T-helper 2 cell treated with Interferon-gamma antibody and Interleukin-4, amounts not matched to agents 5 μg/mL and 100 μg/mL, for 36 hours (primary cell): ENCODE data around the gene DGKE.

Experiments used
- DNase-seq: peaks from one replicate; pipeline ENCODE4 v3.0.0; 2021; ENCODE audit warnings: low spot score
- H3K27ac Mint-ChIP-seq: one replicate; pipeline ENCODE4 v1.8.0; 2021; ENCODE audit warnings: mild to moderate bottlenecking, mixed read lengths
- H3K27me3 Mint-ChIP-seq: one replicate; pipeline ENCODE4 v1.8.0; 2021; ENCODE audit warnings: low read depth, mixed read lengths
- H3K36me3 Mint-ChIP-seq: one replicate; pipeline ENCODE4 v1.8.0; 2021; ENCODE audit warnings: low read depth, mixed read lengths
- H3K4me1 Mint-ChIP-seq: one replicate; pipeline ENCODE4 v1.8.0; 2021; ENCODE audit warnings: low read depth, mixed read lengths
- H3K4me3 Mint-ChIP-seq: one replicate; pipeline ENCODE4 v1.8.0; 2022; ENCODE audit warnings: mild to moderate bottlenecking, moderate library complexity, mixed read lengths
- H3K9me3 Mint-ChIP-seq: one replicate; pipeline ENCODE4 v1.8.0; 2021; ENCODE audit warnings: mixed read lengths

DGKE gene

DNA sequence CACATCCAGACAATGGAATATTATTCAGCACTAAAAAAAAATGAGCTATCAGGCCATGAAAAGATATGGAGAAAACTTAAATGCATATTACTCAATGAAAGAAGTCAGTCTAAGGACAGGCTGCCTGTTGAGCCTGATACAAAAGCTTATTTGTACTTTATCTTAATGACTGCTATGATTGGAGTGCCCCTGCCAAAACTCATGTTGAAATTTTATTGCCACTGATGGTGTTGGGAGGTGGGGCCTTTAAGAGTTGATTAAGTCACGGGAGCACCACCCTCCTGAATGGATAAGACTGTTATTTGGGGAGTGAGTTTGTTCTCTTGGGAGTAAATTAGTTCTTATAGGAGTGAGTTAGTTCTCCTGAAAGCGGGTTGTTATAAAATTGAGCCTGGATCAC, 10.1 kb upstream of the DGKE start:
- Mint-ChIP-seq H3K27me3 (no peaks in the 10 kb centered on the region), H3K36me3 (peaks cover 5% of the 10 kb centered on the region), H3K4me1 (peaks cover 10% of the 10 kb centered on the region), H3K9me3 (no peaks in the 10 kb centered on the region), H3K4me3 (no peak overlapping the region), H3K27ac (no peak overlapping the region)
- DNase-seq = no peak

DNA sequence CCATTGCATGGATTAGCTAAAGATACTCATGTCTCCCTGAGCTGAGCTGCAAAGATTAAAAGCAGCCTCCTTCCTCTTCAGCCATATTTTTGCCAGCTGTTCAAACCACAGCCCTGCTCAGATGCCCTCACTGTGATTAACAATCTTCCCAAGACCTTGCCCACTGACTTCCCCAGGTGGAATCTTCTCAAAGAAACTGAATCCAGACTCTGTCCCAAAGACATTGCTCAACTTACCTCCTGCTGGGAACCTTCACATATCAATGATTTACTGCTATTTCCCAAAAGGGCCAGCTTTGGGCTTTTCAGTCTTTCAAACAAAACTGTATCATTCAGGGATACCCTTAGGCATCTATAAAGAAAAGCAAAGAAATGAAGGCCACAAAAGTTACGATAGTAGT, 9.4 kb upstream of the DGKE start:
- no peaks in the 10 kb centered on the region for H3K27me3 Mint-ChIP-seq
- peaks cover 9% of the 10 kb centered on the region for H3K36me3 Mint-ChIP-seq
- no peaks in the 10 kb centered on the region for H3K9me3 Mint-ChIP-seq
- H3K4me3 Mint-ChIP-seq = no peak overlapping the region
- H3K27ac Mint-ChIP-seq = no peak overlapping the region
- H3K4me1 Mint-ChIP-seq = peaks cover 7% of the 10 kb centered on the region
- DNase-seq = no peak

DNA sequence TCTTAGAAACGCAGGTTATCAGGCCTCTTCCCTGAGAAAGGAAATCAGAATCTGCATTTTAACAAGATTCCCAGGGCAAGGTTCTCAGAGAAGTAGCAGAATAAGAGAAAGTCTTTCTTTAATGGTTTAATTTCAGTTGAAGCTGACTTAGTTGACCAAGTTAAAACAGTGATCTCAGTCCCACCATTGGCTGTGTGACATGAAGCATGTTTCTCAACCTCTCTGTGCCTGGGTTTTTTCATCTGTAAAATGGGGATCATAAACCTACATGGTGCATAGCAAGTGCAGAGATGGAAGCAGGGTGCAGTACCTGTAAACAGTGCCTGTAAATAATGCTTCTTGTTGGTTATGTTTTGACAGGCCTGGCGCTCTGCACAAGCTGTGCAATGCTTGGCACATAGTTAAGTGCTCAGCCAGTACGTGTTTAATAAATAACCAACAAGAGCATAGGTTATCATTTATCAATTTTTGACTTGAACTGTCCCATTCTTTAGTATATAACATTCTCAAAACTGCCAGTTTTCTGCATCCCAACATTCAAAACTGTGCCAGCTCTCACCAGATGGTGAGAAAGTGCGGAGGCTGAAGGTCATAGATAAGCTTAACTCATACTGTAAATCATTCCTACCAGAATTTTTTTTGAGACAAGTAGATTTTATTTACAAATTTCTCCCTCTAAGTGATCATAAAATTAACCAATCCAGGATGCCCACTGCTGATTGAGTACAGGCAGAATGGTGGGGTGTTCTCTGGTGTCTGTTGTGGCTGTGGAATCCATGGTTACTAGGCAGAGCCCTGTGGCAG, 7.1 kb upstream of the DGKE start:
- peaks cover 22% of the 10 kb centered on the region for H3K36me3 Mint-ChIP-seq
- no peaks in the 10 kb centered on the region for H3K9me3 Mint-ChIP-seq
- H3K27me3 Mint-ChIP-seq = no peaks in the 10 kb centered on the region
- peaks cover 8% of the 10 kb centered on the region for H3K4me1 Mint-ChIP-seq
- no peak overlapping the region for H3K4me3 Mint-ChIP-seq
- no peak for DNase-seq
- H3K27ac Mint-ChIP-seq = no peak overlapping the region

DNA sequence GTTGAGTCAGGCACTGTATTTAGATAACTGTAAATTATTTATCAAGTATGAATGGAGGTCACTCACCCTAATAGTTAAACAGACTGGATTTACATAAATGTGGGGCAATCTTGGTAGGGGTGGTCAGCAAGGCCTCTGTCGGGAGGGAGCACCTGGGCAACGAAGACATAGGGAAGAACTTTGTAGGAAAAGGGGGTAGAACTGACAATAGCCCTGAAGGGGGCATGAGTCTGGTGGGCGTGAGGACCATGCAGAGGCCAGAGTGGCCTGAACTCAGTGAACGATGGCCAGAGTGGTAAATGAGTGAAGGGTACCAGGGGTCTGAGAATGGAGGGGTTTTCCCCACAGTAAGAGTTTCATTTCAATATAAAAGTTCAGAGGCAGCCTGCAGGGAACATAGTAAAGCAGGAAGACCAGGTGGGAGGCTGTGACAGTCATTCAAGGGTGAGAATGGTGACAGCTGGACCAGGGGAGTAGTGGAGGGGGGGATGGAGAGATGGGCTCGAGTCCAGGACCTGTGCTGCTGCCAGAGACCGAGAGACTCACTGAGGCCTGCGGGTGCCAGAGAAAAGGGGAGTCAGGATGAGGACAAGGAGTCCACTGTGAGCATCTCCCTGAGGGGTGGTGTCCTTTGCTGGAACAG, 3.1 kb upstream of the DGKE start:
- no peak for DNase-seq
- H3K9me3 Mint-ChIP-seq = no peaks in the 10 kb centered on the region
- H3K27me3 Mint-ChIP-seq = no peaks in the 10 kb centered on the region
- H3K4me1 Mint-ChIP-seq = peaks cover 12% of the 10 kb centered on the region
- H3K36me3 Mint-ChIP-seq = peaks cover 29% of the 10 kb centered on the region
- H3K4me3 Mint-ChIP-seq = peak overlapping the region; percentile 88
- H3K27ac Mint-ChIP-seq = no peak overlapping the region

DNA sequence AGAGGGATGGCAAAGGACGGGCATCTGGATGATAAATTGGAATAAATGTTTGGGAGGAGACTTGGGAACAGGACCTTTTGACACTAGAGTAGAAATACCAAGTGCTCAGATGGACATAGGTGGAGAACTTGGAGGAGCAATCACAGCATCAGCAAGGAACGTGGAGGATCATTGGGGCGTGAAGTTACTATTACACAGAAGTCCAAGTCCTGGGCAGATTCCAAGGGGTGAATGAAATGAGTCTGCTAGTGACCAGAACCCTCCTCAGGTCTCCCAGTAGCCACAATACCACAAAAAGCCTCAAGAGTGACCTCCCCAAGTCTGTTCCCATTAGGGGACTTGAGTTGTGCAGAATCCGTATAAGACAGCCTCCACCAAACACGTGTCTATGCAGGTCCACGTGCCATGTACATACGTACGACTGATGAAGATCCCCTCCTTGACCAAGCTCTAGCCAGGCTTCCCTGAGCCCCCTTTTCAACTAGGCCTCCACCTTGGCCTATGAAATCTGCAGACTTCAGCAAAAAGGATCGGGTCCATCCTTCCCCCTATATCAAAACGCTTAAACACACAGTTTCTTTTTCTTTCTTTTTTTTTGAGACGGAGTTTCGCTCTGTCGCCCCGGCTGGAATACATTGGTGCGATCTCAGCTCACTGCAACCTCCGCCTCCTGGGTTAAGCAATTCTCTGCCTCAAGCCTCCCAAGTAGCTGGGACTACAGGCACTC, 2.4 kb upstream of the DGKE start:
- Mint-ChIP-seq H3K27me3 (no peaks in the 10 kb centered on the region), H3K36me3 (peaks cover 32% of the 10 kb centered on the region), H3K9me3 (no peaks in the 10 kb centered on the region), H3K27ac (no peak overlapping the region), H3K4me1 (peaks cover 14% of the 10 kb centered on the region), H3K4me3 (peak overlapping the region; percentile 88)
- no peak for DNase-seq

DNA sequence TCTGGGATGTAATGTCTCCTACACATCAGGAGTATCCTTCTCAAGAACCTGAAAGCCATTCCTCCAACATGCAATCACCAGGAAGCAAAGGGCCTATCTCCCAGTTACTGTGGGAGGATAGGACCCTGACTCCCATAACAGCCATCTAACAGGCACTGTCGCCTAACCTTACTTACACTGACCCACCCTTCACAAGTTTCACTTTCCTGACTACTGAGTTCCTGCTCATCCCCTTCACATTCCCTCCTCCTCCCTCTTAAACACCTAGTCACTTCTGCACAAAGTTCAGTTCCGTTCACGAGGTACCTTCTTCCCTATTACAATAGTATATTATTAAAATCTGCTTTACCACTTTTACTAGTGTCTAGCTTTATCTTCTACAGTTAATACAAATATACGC, 1.5 kb upstream of the DGKE start:
- H3K4me3 Mint-ChIP-seq = peak overlapping the region; percentile 88
- peaks cover 21% of the 10 kb centered on the region for H3K4me1 Mint-ChIP-seq
- no peak for DNase-seq
- H3K27ac Mint-ChIP-seq = peak overlapping the region; percentile 62
- no peaks in the 10 kb centered on the region for H3K9me3 Mint-ChIP-seq
- peaks cover 35% of the 10 kb centered on the region for H3K36me3 Mint-ChIP-seq
- H3K27me3 Mint-ChIP-seq = no peaks in the 10 kb centered on the region

DNA sequence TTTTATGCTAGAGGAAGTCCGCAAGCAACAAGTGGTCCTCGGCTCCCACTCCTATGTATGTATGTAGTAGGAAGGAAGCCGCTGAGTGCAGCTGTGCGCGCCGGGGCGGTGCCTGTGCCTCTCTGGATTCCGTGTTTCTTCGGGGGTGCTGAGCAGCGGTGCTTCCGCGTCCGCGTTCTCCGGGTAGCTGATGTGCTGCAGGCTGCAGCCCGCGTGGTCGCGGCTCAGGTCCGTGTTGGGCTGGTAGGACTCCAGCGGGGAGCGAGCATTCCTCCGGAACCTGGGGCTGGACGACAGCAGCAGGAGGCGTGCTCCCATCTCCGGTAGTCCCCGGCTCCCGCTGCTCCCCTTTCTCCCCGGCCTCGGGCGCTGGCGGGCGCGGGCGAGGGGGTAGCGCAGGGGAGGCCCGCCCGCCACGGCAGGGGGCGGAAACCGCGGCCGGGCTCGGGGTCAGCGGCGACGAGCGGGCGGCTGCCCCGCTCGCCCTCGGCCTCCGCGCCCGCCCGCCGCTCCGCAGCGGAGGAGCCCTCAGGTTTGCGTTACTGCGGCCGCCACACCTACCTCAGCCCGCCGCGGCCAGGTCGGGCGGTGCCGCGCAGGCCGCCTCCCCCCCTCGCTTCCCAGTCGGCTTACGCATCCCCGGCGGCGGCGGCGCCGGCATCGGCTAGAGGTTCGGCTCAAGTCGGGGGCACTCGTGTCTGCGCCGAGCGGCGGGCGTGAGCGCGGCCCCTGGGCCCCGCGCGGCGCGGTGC, 718 bp upstream of the DGKE start:
- peak; percentile 62 for DNase-seq
- Mint-ChIP-seq H3K27ac (peak overlapping the region; percentile 83), H3K9me3 (no peaks in the 10 kb centered on the region), H3K4me3 (peak overlapping the region; percentile 88), H3K4me1 (peaks cover 26% of the 10 kb centered on the region), H3K36me3 (peaks cover 36% of the 10 kb centered on the region), H3K27me3 (no peaks in the 10 kb centered on the region)

DNA sequence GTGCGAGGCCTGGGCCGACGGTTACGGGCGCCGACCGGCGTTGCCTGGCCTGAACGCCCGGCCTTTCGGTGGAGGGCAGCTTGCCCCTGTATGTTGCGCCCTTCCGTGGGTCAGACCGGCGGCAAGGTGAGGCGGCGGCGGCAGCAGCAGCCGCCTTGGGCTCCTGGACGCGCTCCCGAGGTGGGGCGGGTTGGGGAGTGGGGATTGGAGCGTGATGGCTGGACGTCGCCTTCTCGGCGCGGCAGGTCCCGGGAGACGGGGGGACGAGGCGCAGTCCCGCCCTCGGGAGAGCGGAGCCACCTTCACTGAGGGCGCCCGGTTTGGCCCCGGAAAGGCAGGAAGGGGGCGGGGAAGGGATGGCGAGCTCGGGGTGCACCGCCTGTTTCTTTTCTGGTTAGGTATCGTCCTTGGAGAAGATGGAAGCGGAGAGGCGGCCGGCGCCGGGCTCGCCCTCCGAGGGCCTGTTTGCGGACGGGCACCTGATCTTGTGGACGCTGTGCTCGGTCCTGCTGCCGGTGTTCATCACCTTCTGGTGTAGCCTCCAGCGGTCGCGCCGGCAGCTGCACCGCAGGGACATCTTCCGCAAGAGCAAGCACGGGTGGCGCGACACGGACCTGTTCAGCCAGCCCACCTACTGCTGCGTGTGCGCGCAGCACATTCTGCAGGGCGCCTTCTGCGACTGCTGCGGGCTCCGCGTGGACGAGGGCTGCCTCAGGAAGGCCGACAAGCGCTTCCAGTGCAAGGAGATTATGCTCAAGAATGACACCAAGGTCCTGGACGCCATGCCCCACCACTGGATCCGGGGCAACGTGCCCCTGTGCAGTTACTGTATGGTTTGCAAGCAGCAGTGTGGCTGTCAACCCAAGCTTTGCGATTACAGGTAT, 671 bp downstream of the DGKE start:
- H3K4me3 Mint-ChIP-seq = peak overlapping the region; percentile 93
- H3K9me3 Mint-ChIP-seq = no peaks in the 10 kb centered on the region
- no peaks in the 10 kb centered on the region for H3K27me3 Mint-ChIP-seq
- H3K27ac Mint-ChIP-seq = peak overlapping the region; percentile 89
- peaks cover 32% of the 10 kb centered on the region for H3K36me3 Mint-ChIP-seq
- peak; percentile 65 for DNase-seq
- peaks cover 35% of the 10 kb centered on the region for H3K4me1 Mint-ChIP-seq

DNA sequence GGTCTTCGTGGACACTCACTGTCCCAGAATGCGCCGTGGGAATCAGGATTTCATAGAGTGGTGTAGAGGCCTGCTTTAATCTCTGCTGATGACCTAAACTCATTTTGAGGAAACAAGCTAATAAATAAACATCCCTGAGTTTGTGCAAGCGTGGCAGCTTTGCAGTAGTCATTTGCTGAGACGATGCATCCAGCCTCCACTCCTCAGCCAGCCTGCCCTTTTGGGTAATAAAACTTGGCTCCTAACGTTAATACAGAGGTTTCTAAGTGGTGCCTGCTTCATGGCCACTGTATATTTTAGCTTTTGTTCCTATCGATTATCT, 1.3 kb downstream of the DGKE start:
- H3K4me1 Mint-ChIP-seq = peaks cover 35% of the 10 kb centered on the region
- peak overlapping the region; percentile 93 for H3K4me3 Mint-ChIP-seq
- no peaks in the 10 kb centered on the region for H3K9me3 Mint-ChIP-seq
- peaks cover 32% of the 10 kb centered on the region for H3K36me3 Mint-ChIP-seq
- no peaks in the 10 kb centered on the region for H3K27me3 Mint-ChIP-seq
- peak overlapping the region; percentile 89 for H3K27ac Mint-ChIP-seq
- no peak for DNase-seq

DNA sequence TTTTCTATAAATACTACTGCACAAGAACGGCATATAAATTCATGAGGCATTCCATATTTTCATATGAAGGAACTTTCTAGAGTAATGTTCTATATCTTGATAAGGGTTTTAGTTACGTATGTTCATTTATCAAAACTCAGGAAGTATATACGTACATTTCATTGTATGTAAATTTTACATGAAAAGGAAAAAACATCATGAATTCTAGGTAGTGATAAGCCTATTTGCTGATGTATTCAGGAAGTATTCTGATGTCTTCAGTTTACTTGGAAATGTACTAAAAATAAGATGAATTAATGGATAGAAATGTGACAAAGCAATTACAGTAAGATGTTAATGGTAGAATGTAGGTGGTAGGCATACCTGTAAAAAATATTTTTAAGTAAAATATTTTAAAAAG, 4.7 kb downstream of the DGKE start:
- Mint-ChIP-seq H3K9me3 (no peaks in the 10 kb centered on the region), H3K4me3 (no peak overlapping the region), H3K36me3 (peaks cover 24% of the 10 kb centered on the region), H3K27me3 (no peaks in the 10 kb centered on the region), H3K27ac (no peak overlapping the region), H3K4me1 (peaks cover 27% of the 10 kb centered on the region)
- no peak for DNase-seq

DNA sequence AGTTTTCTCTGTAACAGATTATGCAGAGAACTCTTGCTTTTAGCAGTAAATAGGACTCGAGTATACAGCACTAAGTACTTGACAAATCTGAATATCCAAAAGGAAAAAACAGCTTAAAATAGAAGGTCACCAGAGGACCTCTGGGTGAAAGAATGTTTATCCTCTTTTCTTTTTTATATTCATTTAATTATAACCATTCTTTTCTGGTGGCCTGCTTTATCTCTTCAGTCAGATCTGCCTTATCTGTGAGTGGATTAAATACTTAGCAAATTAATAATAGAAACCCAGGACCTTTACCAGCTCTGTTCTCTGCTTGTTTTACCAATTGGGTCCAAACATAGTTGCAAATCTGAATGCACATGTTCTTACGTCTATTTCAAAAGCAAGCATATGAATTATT, 8.6 kb downstream of the DGKE start:
- Mint-ChIP-seq H3K27ac (no peak overlapping the region), H3K4me3 (no peak overlapping the region), H3K9me3 (no peaks in the 10 kb centered on the region), H3K27me3 (no peaks in the 10 kb centered on the region), H3K36me3 (peaks cover 15% of the 10 kb centered on the region), H3K4me1 (peaks cover 17% of the 10 kb centered on the region)
- DNase-seq = no peak

DNA sequence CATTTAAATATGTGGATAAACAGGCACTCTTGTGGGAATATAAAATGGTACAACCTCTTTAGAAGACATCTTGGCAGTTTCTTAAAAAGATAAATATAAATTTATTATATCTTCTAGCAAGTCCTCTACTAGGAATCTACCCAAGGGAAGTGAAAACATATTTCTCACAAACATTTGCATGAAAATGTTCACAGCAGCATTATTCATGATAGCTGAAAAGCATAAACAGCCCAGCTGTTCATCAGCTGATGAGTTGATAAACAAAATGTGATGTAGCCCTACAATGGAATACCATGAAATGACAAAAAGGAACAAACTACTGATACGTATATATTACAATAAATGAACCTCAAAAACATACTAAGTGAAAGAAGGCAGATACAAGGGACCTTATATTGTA, 12.0 kb downstream of the DGKE start:
- Mint-ChIP-seq H3K27me3 (no peaks in the 10 kb centered on the region), H3K4me1 (peaks cover 4% of the 10 kb centered on the region), H3K4me3 (no peak overlapping the region), H3K9me3 (no peaks in the 10 kb centered on the region), H3K27ac (no peak overlapping the region), H3K36me3 (peaks cover 30% of the 10 kb centered on the region)
- DNase-seq = no peak

DNA sequence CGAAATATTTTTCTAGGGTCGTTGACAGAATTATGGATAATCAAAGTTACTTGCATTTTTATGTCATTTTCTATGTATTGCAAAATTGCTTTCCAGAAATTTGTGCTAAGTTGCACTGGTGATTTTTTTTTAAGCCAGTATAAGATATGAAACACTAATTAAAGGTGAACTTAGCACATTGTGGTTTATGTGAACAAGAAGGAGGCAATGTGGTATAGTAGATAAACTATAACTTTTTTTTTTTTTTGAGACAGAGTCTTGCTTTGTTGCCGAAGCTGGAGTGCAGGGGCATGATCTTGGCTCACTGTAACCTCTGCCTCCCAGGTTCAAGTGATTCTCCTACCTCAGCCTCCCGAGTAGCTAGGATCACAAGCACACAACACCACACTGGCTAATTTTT, 13.2 kb downstream of the DGKE start:
- H3K4me1 Mint-ChIP-seq = peaks cover 2% of the 10 kb centered on the region
- no peaks in the 10 kb centered on the region for H3K9me3 Mint-ChIP-seq
- H3K27me3 Mint-ChIP-seq = no peaks in the 10 kb centered on the region
- no peak for DNase-seq
- H3K4me3 Mint-ChIP-seq = no peak overlapping the region
- H3K27ac Mint-ChIP-seq = no peak overlapping the region
- peaks cover 32% of the 10 kb centered on the region for H3K36me3 Mint-ChIP-seq
